Endothelial cell of umbilical vein (primary cell): Measurements from ENCODE around the gene PDZD4. TPM values are rescaled to one million over a fixed set of nuclear protein-coding genes. Genes with fewer than 3 reads are reported as not detected.

Experiments used
- BruUV-seq: library from RNA; stranded (reverse); fragments of 400-500 nt; replicated peaks from 2 replicates; lab custom pipeline; 2021; lab: Mats Ljungman, UMichigan
- CTCF ChIA-PET: fragments of 300-600, 350-600 bp; sonication (Branson Sonifier 250); formaldehyde crosslinking; loops from one replicate; lab custom pipeline; 2021; ENCODE audit warnings: antibody characterized with exemption, inconsistent platforms; lab: Charles Lee
- POLR2A ChIA-PET: fragments of 300-600, 350-600 bp; sonication (Branson Sonifier 250); formaldehyde crosslinking; loops from one replicate; lab custom pipeline; 2021; ENCODE audit warnings: antibody characterized with exemption, inconsistent platforms; lab: Charles Lee
- DNase-seq: peaks from one replicate; pipeline ENCODE4 v3.0.0-alpha.2; 2011; ENCODE audit warnings: low read depth, low spot score
- FAIRE-seq: peaks from 2 replicates; lab custom pipeline; 2011; peaks lifted over from hg19 to GRCh38; lab: Jason Lieb, UNC
- H2AFZ ChIP-seq: 2 replicates; pipeline ENCODE4 v1.6.0; 2012; ENCODE audit warnings: low read depth, low read length, control low read depth, inconsistent platforms
- H3K27ac ChIP-seq: 2 replicates; pipeline ENCODE4 v1.5.1; 2011; ENCODE audit warnings: low read depth, mild to moderate bottlenecking, control low read depth, low read length, moderate library complexity; ENCODE audit not compliant: insufficient read depth
- H3K27me3 ChIP-seq, 2 experiments: 2 replicates each; pipeline versions ENCODE4 v1.6.0 to v1.6.1; 2011; ENCODE audit warnings: low read length in 2 of 2, mixed read lengths in 1 of 2; ENCODE audit not compliant: control insufficient read depth in 2 of 2, insufficient read depth in 2 of 2
- H3K36me3 ChIP-seq, 2 experiments: 2 replicates in 1 of 2; 3 replicates in 1 of 2; pipeline ENCODE4 v1.5.1; 2011; ENCODE audit warnings: low read length in 2 of 2, mild to moderate bottlenecking in 1 of 2, moderate library complexity in 1 of 2; ENCODE audit not compliant: control insufficient read depth in 2 of 2, insufficient read depth in 2 of 2; ENCODE audit errors: extremely low read depth in 1 of 2
- H3K4me1 ChIP-seq: 3 replicates; pipeline ENCODE4 v1.5.1; 2011; ENCODE audit warnings: mild to moderate bottlenecking, low read length; ENCODE audit not compliant: control insufficient read depth, insufficient read depth; ENCODE audit errors: extremely low read depth
- H3K4me2 ChIP-seq: 2 replicates; pipeline ENCODE4 v1.6.1; 2011; ENCODE audit warnings: low read length, control low read depth, mixed read lengths; ENCODE audit not compliant: insufficient read depth
- H3K4me3 ChIP-seq, 3 experiments: fragments of 200-600 bp in 1 of 3; sonication (generic), shearing (Covaris generic) in 1 of 3; replicated peaks in 1 of 3; 2 replicates each; pipeline ENCODE4 v1.5.1; 2011 to 2016; ENCODE audit warnings: control low read depth in 3 of 3, low read length in 3 of 3, mild to moderate bottlenecking in 2 of 3, inconsistent platforms in 1 of 3, low read depth in 1 of 3, moderate library complexity in 1 of 3; ENCODE audit not compliant: insufficient read depth in 1 of 3
- H3K79me2 ChIP-seq: 2 replicates; pipeline ENCODE4 v1.6.0; 2012; ENCODE audit warnings: low read length, inconsistent platforms; ENCODE audit not compliant: control insufficient read depth, insufficient read depth
- H3K9ac ChIP-seq: replicated peaks from 2 replicates; pipeline ENCODE3; 2011; ENCODE audit warnings: low read length, control low read depth; ENCODE audit not compliant: insufficient read depth; ENCODE audit errors: extremely low read depth
- H3K9me1 ChIP-seq: replicated peaks from 3 replicates; pipeline ENCODE4 v1.6.0; 2011; ENCODE audit warnings: mild to moderate bottlenecking, low read length; ENCODE audit not compliant: control insufficient read depth, insufficient read depth; ENCODE audit errors: extremely low read depth
- H3K9me3 ChIP-seq: replicated peaks from 2 replicates; pipeline ENCODE4 v1.5.1; 2012; ENCODE audit warnings: low read length, inconsistent platforms; ENCODE audit not compliant: control insufficient read depth, insufficient read depth
- H4K20me1 ChIP-seq: replicated peaks from 2 replicates; pipeline ENCODE3; 2011; ENCODE audit warnings: mild to moderate bottlenecking, low read length; ENCODE audit not compliant: control insufficient read depth, insufficient read depth; ENCODE audit errors: extremely low read depth
- CTCF ChIP-seq, 2 donors: IDR thresholded peaks; 1 replicate in 1 of 2; 2 replicates in 1 of 2; pipeline ENCODE4 v1.5.1; 2011; ENCODE audit warnings: low read length in 2 of 2, mild to moderate bottlenecking in 2 of 2, moderate library complexity in 2 of 2, control low read depth in 1 of 2, inconsistent platforms in 1 of 2, low read depth in 1 of 2; ENCODE audit not compliant: insufficient read depth in 1 of 2; ENCODE audit errors: extremely low read depth in 1 of 2
- EZH2 ChIP-seq: IDR thresholded peaks from 2 replicates; pipeline ENCODE4 v1.6.1; 2012; ENCODE audit warnings: borderline replicate concordance, low read depth, mild to moderate bottlenecking, moderate library complexity, low read length, inconsistent platforms; ENCODE audit not compliant: severe bottlenecking
- FOS ChIP-seq: IDR thresholded peaks from 2 replicates; pipeline ENCODE4 v1.6.1; 2011; ENCODE audit warnings: mild to moderate bottlenecking, low read length, moderate library complexity, borderline replicate concordance; ENCODE audit not compliant: insufficient read depth
- GATA2 ChIP-seq: IDR thresholded peaks from 2 replicates; pipeline ENCODE4 v1.7.0; 2011; ENCODE audit warnings: low read depth, mild to moderate bottlenecking, moderate library complexity, mixed read lengths, low read length; ENCODE audit not compliant: insufficient read length, insufficient read depth
- JUN ChIP-seq: IDR thresholded peaks from 2 replicates; pipeline ENCODE4 v1.6.1; 2011; ENCODE audit warnings: borderline replicate concordance, low read depth; ENCODE audit not compliant: insufficient read length, insufficient read depth
- MAX ChIP-seq: IDR thresholded peaks from 2 replicates; pipeline ENCODE4 v1.6.1; 2011; ENCODE audit not compliant: insufficient read depth, insufficient read length
- MYC ChIP-seq: IDR thresholded peaks from one replicate; pipeline ENCODE4 v1.6.1; 2011; ENCODE audit warnings: mild to moderate bottlenecking, low read depth, low read length
- POLR2A ChIP-seq: IDR thresholded peaks from 2 replicates; pipeline ENCODE4 v1.6.1; 2012; ENCODE audit warnings: low read depth, mild to moderate bottlenecking, control low read depth, low read length
- POLR2AphosphoS5 ChIP-seq: IDR thresholded peaks from 2 replicates; pipeline ENCODE4 v1.6.1; 2012; ENCODE audit warnings: low read depth, mild to moderate bottlenecking, control low read depth, low read length, moderate library complexity; ENCODE audit not compliant: insufficient read depth
- dilution Hi-C: fragments of 300-500 bp; cut with MboI; formaldehyde crosslinking; loops from one replicate; pipeline ENCODE4 v1.15.0; 2019; ENCODE audit warnings: low sequenced_read_pairs; ENCODE audit not compliant: extremely low pct_ligation_motif_present
- intact Hi-C: fragments of 100-400 bp; cut with micrococcal nuclease; formaldehyde crosslinking; loops from one replicate; pipeline ENCODE4 v1.10.0; 2022
- polyA plus RNA-seq, 4 experiments: library from polyadenylated mRNA; depleted of rRNA in 3 of 4; stranded (reverse) in 3 of 4; unstranded in 1 of 4; fragments of >200 nt; gene quantifications; 2 replicates each; pipeline versions ENCODE4 v1.2.1 to v1.2.3, GENCODE V29; 2011 to 2012; ENCODE audit warnings: missing spikeins in 1 of 4
- total RNA-seq: library from RNA; stranded (reverse); gene quantifications from 2 replicates; pipeline ENCODE4 v1.2.3, GENCODE V29; 2021

PDZD4 gene
- total and polyA plus RNA-seq, 2 donors (not counting 3 experiments of a cell fraction or from before 2014, with no cell fraction given), result 0.07 to 0.09 TPM

- no peak for FAIRE-seq
- H4K20me1 ChIP-seq, result no peaks in the 10 kb centered on the region
- CTCF ChIA-PET, result no interaction called here
These were observed 45.8 kb upstream of the PDZD4 start for GRCh38 chrX:153876112-153876491.

More at GRCh38 chrX:153876112-153876491, 45.8 kb upstream of the PDZD4 start:
- H3K9me1 ChIP-seq, result no peaks in the 10 kb centered on the region
- H3K36me3 ChIP-seq, result no peaks in the 10 kb centered on the region
- TF ChIP-seq EZH2 (no peak), CTCF (IDR thresholded peaks at IDR 0.05; ENCODE audit: extremely low read depth in 1 of 2, insufficient read depth in 1 of 2, low read depth in 1 of 2, low read length in 2 of 2) (no peak), MYC (no peak), POLR2A (no peak), JUN (no peak), POLR2AphosphoS5 (no peak), MAX (no peak), GATA2 (no peak), FOS (no peak)
- dilution Hi-C loops, result no loop called here
- no peak overlapping the region for H3K4me2 ChIP-seq
- no peak overlapping the region for H3K9ac ChIP-seq
- H2AFZ ChIP-seq, result no peak overlapping the region
- peaks cover 5% of the 10 kb centered on the region in 2 experiments for H3K27me3 ChIP-seq
- no peak overlapping the region for H3K27ac ChIP-seq
- no peak for DNase-seq
- no TSS peak for BruUV-seq
- no peaks in the 10 kb centered on the region for H3K79me2 ChIP-seq
- H3K4me3 ChIP-seq, result no peak overlapping the region
- intact Hi-C loops, result loop anchor here (10.0 kb wide), 1 partner anchor 81 kb away; the partner anchor contains the start of genes IDH3G and SSR4
- no peaks in the 10 kb centered on the region for H3K4me1 ChIP-seq
- no peaks in the 10 kb centered on the region for H3K9me3 ChIP-seq
- POLR2A ChIA-PET, result interaction anchor here (0.7 kb wide), 1 partner anchor 25 kb away, joined by 15 read pairs; no protein-coding TSS in a partner anchor
